ENCODE data around the gene CXCL3. TPM values are rescaled to one million over a fixed set of nuclear protein-coding genes. Genes with fewer than 3 reads are reported as not detected.

Gene CXCL3
- total and polyA plus RNA-seq, 2 experiments from 2014 or later: 0.26 TPM; not detected in 1

DNA sequence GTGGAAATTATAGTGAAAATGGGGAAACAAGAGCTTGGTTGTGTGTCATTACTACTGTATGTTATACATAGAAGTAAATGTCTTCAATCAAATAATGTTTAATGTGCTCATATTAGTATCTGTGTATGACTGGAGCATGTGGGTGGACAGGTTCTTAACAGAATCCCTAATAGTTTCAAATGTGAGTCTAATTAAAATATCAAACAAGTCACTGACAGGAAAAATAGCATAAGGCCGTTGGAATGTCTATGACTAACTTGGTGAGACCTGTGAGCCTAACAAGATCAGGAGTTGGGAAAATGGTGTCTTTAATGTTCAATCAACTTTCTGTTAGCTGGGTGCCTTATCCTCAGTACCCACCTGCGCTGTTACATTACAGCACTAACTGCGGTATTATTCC lies 6.2 kb upstream of the CXCL3 start:
- no peaks in the 10 kb centered on the region for H3K36me3 ChIP-seq
- H3K9me3 ChIP-seq (ENCODE audit: low read depth): no peaks in the 10 kb centered on the region
- TF ChIP-seq, protein P1, sequence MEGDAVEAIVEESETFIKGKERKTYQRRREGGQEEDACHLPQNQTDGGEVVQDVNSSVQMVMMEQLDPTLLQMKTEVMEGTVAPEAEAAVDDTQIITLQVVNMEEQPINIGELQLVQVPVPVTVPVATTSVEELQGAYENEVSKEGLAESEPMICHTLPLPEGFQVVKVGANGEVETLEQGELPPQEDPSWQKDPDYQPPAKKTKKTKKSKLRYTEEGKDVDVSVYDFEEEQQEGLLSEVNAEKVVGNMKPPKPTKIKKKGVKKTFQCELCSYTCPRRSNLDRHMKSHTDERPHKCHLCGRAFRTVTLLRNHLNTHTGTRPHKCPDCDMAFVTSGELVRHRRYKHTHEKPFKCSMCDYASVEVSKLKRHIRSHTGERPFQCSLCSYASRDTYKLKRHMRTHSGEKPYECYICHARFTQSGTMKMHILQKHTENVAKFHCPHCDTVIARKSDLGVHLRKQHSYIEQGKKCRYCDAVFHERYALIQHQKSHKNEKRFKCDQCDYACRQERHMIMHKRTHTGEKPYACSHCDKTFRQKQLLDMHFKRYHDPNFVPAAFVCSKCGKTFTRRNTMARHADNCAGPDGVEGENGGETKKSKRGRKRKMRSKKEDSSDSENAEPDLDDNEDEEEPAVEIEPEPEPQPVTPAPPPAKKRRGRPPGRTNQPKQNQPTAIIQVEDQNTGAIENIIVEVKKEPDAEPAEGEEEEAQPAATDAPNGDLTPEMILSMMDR (IDR thresholded peaks at IDR 0.05; ENCODE audit: low read depth, low read length): no peak
- H3K4me1 ChIP-seq (ENCODE audit: low read depth): no peaks in the 10 kb centered on the region
- H3K4me3 ChIP-seq: no peak overlapping the region
- DNase-seq (ENCODE audit: low read depth in 1 of 2, low spot score in 1 of 2): no peak
- H3K27ac ChIP-seq: no peak overlapping the region
- peaks cover 2% of the 10 kb centered on the region for H3K27me3 ChIP-seq

DNA sequence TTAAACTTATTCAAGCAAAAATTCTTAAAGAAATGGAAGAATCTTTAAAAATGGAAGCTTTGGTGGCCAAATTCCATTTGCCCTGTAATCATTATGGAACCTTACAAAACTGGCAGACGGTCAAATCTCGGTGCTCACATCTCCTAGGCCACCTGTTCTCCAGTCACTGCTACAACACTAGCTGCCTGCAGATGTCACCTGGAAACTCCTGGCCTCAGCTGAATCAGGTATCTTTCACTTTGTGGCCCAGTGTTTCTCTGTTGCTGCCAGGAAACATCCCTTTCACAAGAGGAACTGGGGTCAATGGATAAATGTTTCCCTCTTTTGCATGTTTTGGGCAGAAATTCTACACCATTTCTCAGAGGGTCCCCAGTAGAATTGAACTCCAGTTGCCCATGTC lies 4.2 kb upstream of the CXCL3 start:
- Histone ChIP-seq H3K27ac (no peak overlapping the region), H3K4me3 (no peak overlapping the region), H3K27me3 (peaks cover 6% of the 10 kb centered on the region), H3K36me3 (no peaks in the 10 kb centered on the region), H3K9me3 (ENCODE audit: low read depth) (no peaks in the 10 kb centered on the region), H3K4me1 (ENCODE audit: low read depth) (no peaks in the 10 kb centered on the region)
- DNase-seq (ENCODE audit: low read depth in 1 of 2, low spot score in 1 of 2): no peak
- TF ChIP-seq, protein P1 (IDR thresholded peaks at IDR 0.05; ENCODE audit: low read depth, low read length): no peak

DNA sequence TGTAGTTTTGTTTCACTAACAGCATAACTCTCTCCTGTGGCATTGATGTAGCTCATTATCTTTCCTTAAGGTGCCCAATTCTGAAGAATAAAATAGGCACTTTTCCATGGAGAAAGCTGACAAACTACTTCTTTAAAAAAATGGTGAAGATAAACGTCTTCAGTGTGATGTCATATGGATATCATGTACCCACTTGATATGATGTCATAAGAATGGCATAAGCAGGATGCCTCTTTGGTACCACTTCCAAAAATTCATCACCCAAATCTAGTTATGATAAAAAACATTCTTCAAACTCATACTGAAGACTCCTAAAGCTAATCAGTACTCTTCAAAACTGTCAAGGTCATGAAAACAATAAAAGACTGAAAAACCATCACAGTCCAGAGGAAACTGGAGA lies 2.9 kb upstream of the CXCL3 start:
- no peaks in the 10 kb centered on the region for H3K9me3 ChIP-seq (ENCODE audit: low read depth)
- DNase-seq (ENCODE audit: low read depth in 1 of 2, low spot score in 1 of 2): no peak
- no peak overlapping the region for H3K27ac ChIP-seq
- TF ChIP-seq, protein P1 (IDR thresholded peaks at IDR 0.05; ENCODE audit: low read depth, low read length): no peak
- H3K27me3 ChIP-seq: peaks cover 6% of the 10 kb centered on the region
- H3K36me3 ChIP-seq: no peaks in the 10 kb centered on the region
- H3K4me3 ChIP-seq: no peak overlapping the region
- no peaks in the 10 kb centered on the region for H3K4me1 ChIP-seq (ENCODE audit: low read depth)

DNA sequence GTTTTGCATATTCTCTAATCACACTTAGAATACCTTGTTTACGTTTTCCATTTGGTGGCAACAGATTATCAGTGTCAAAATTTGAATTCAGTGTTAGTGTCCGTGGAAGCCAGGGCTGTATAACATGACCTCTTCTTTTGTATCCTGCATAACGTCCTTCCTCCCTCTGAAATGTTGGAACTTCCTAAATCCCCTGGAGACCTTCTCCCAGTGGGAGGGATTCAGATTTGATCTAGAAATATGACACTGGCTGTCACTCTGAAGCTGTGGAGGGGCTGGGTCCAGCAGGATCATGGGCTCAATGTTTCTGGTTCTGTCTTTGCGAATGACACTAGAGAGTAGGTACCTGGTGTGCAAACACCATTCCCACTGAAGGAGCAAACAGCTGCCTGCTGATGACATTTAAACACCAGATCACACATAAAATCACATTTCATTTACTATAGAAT lies 850 bp upstream of the CXCL3 start:
- Histone ChIP-seq H3K27me3 (peaks cover 6% of the 10 kb centered on the region), H3K4me1 (ENCODE audit: low read depth) (no peaks in the 10 kb centered on the region), H3K27ac (no peak overlapping the region), H3K9me3 (ENCODE audit: low read depth) (no peaks in the 10 kb centered on the region), H3K4me3 (peak overlapping the region; percentile 63), H3K36me3 (no peaks in the 10 kb centered on the region)
- TF ChIP-seq, protein P1 (IDR thresholded peaks at IDR 0.05; ENCODE audit: low read depth, low read length): no peak
- peak in 1 of 2 donors; percentile 36 for DNase-seq (ENCODE audit: low read depth in 1 of 2, low spot score in 1 of 2)

DNA sequence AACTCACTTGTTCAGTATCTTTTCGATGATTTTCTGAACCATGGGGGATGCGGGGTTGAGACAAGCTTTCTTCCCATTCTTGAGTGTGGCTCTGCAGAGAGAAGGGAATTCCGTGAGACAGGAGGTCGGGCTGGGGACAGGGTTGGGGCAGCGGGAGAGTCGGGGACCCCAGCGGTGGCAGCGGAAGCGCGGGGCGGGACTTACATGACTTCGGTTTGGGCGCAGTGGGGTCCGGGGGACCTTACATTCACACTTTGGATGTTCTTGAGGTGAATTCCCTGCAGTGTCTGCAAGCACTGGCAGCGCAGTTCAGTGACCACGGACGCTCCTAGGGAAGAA lies 434 bp downstream of the CXCL3 start:
- peak in 1 of 2 donors; percentile 12 for DNase-seq (ENCODE audit: low read depth in 1 of 2, low spot score in 1 of 2)
- no peaks in the 10 kb centered on the region for H3K9me3 ChIP-seq (ENCODE audit: low read depth)
- H3K36me3 ChIP-seq: no peaks in the 10 kb centered on the region
- peaks cover 6% of the 10 kb centered on the region for H3K27me3 ChIP-seq
- peak overlapping the region; percentile 63 for H3K4me3 ChIP-seq
- no peak overlapping the region for H3K27ac ChIP-seq
- TF ChIP-seq, protein P1 (IDR thresholded peaks at IDR 0.05; ENCODE audit: low read depth, low read length): no peak
- H3K4me1 ChIP-seq (ENCODE audit: low read depth): no peaks in the 10 kb centered on the region

All from cardiac muscle cell (in vitro differentiated cells and primary cell).